NCI-H2107 (cell line): ENCODE data around the gene FGFBP3.

ENCODE experiments used
- DNase-seq: peaks from one replicate; lab custom pipeline; 2025; lab: John Stamatoyannopoulos, UW

Gene FGFBP3

GRCh38 chr10:91909117-91909677 is at the start of gene FGFBP3:
Gene FGFBP3 (minus strand): TSS chr10:91909486. CDS start chr10:91908969, 517 bp downstream.
- DNase-seq, result no peak

- DNase-seq, result no peak
These were observed 47.8 kb upstream of the FGFBP3 start for GRCh38 chr10:91957091-91957490.

GRCh38 chr10:91955114-91955513 is 45.8 kb upstream of the FGFBP3 start:
- no peak for DNase-seq

- no peak for DNase-seq
These were observed 44.4 kb upstream of the FGFBP3 start for GRCh38 chr10:91953600-91954160.

GRCh38 chr10:91944880-91945630 is 35.8 kb upstream of the FGFBP3 start:
- no peak for DNase-seq

GRCh38 chr10:91941426-91941825 is 32.1 kb upstream of the FGFBP3 start:
- DNase-seq, result no peak

GRCh38 chr10:91939653-91940052 is 30.4 kb upstream of the FGFBP3 start:
- DNase-seq, result no peak

GRCh38 chr10:91935886-91936285 is 26.6 kb upstream of the FGFBP3 start:
- DNase-seq, result no peak

GRCh38 chr10:91932737-91933136 is 23.5 kb upstream of the FGFBP3 start:
- DNase-seq, result no peak

GRCh38 chr10:91931526-91932190 is 22.4 kb upstream of the FGFBP3 start:
- DNase-seq, result no peak

- DNase-seq, result no peak
These were observed 21.7 kb upstream of the FGFBP3 start for GRCh38 chr10:91930939-91931338.

GRCh38 chr10:91925022-91925320 is 15.7 kb upstream of the FGFBP3 start:
- no peak for DNase-seq

- DNase-seq, result no peak
These were observed 15.1 kb upstream of the FGFBP3 start for GRCh38 chr10:91924212-91925021.

GRCh38 chr10:91923371-91924211 is 14.3 kb upstream of the FGFBP3 start, which contains the start of gene BTAF1:
Gene BTAF1 (plus strand): TSS chr10:91923770. CDS start chr10:91924077, 307 bp downstream.
- DNase-seq, result peak; percentile 57

GRCh38 chr10:91919651-91920050 is 10.4 kb upstream of the FGFBP3 start:
- DNase-seq, result no peak

- no peak for DNase-seq
These were observed 1.2 kb upstream of the FGFBP3 start for GRCh38 chr10:91910467-91910866.

- peak; percentile 7 for DNase-seq
These were observed 759 bp downstream of the FGFBP3 start for GRCh38 chr10:91908337-91909116.

- no peak for DNase-seq
These were observed 1.4 kb downstream of the FGFBP3 start for GRCh38 chr10:91907914-91908336.

- DNase-seq, result no peak
These were observed 2.2 kb downstream of the FGFBP3 start for GRCh38 chr10:91907033-91907594.
